DMS114 treated with DMSO at 0.1 percent for 48 hours (cell line): ENCODE results near the gene AP1M2.
A peak's percentile ranks its signal among the peaks of the same experiment; 100 is the strongest.
"Not testable (repeated sequence)": the region's sequence is repeated elsewhere in the genome, so short reads cannot be mapped to it uniquely, and the experiment has no call there.

Experiments used
- DNase-seq: peaks from one replicate; lab custom pipeline; 2025; ENCODE audit not compliant: unreplicated experiment; lab: John Stamatoyannopoulos, UW

AP1M2 gene

DNA sequence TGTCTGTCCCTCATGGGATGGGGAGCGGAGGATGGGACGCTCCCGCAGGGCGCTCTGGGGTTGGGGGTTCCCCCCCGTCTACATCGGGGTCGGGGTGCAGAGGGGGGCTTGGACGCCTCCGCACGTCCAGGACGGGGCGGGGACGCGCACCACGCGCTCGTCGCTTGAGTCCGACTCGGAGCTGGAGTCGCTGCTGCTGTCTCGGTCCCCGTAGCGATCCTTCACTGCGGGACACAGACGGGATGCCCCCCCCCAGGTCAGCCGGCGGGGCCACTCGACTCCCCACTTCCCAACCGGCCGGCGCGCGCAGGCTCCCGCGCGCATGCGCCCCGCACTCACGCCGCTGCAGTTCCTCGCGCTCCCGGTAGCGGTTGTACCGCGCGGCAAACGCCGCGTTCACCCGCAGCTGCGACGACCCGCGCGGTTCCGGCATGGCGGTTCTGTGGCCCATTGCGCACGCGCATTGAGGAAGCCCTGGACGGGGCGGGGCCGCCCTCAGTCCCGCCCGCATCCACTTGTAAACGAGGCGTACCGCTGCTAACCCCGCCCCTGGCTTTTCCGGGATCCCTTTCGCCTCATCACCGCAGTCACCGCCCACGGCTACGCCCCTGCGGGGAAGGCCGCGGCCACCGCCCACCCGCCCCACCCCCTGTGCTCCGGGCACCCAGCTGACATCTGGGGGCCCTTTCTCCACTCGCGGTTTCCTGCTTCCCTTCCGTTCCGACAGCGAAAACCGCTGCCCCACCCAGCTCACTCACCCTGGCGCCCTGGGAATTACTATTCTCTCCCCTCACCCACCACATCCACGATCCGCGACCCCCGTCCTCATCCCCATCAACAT lies 21.3 kb downstream of the AP1M2 start, which contains the start of gene KRI1:
TSS of gene KRI1 (minus strand) at position 444 of the 841 bp plus-strand sequence. CDS start at position 433, 11 bp downstream.
- DNase-seq, result peak; percentile 89

DNA sequence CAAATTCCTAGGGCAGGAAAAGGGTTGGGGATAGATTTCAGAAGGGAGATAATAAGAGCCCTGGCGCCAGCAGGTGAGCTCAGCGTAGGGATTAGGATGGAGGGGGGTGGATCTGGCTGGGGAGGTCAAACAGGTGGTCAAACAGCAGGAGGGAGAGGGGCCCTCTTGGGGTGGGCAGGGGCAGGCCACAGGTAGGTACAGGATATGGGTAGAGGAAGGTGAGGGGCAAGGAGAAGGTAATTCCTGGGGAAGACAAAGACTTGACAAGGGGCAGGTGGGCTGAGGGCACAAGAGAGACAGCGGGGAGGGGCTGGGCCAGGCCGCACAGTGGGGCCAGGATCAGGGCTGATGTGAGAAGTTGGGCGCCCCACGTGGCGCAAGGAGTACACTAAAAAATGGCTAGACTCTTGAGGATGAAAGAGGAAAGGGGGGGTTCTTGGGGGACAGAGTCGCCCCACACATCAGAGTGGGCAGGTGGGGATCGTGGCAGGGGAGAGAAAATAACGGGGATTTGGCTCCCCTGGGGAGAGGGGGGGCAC lies 22.0 kb downstream of the AP1M2 start:
- no peak for DNase-seq

DNA sequence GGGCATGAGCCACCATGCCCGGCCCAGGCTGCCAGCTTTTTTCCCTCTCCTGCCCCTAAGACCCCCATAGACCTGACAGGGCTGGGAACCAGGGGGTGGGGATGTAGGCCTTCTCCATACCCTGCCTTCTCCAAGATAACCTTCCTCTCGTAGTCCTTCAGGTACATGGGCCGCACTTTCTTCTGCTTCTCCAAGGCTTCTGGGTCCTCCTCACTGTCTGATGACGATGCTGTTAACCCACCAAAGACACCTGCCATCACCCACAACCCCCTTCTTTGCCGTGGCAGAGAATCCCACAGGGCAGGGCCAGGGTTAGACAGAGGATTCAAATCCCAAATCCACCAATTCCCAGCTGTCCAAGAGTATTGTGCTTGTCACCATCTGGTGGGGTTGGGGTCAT lies 24.5 kb downstream of the AP1M2 start:
- no peak for DNase-seq

DNA sequence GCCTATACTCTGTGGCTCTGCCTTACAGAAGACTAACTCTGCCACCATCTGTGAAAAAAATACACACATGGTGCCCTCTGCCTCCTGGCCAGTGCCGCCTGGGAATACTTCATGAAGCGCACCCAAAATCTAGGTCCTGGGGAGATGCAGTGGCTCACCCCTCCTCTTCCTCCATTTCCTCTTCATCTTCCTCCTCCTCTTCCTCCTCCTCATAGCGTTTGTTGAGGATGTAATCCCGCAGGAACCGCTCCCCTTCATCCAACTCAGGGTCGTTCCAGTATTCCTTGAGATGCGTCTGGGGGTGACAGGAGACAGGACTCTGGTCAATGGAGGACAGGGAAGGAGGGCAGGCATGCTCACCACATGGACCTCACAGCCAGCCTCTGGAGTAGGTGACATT lies 27.0 kb downstream of the AP1M2 start:
- DNase-seq, result no peak

DNA sequence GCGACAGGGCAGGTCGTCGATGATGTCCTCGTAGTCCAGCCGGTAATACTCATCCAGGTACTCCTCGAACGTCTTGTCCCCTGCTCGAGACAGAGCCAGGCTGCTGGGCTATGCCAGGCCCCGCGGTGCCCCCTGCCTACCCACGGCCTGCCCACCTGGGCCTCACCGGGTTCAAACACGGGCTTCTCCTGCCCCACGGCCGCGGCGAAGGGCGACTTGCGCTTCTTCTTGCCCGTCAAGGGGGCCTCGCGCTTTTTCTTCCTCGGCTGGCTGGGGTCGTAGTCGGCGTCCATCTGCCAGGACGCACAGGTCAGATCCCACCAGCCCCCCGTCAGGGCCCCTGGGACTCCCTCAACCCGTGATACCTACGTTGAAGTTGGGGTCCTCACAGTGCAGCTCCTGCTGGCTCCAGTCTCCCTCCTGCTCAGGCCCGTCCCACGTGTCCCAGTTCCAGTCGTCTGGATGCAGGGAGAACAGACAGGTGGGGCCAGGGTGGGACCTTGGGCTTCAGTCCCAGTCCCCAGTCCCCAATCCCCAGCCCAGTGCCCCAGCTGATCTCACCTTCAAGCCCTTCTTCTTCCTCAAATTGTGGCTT lies 29.4 kb downstream of the AP1M2 start:
- no peak for DNase-seq

DNA sequence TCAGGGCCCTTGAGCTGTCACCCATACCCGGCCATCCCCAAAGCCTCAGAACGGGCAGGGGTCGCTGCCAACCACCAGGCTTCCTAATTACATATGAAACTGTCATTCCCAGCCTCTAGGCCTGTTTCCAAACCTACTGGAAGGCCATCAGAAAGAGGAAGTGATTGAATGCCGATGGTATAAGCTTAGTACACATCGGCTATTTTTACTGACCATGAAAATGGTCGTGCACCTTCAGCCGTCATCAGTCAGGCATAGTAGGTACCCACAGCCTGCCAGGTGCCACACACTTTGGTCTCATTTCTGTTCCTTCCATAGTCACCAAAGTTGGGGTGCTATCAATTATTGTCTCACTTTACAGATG lies 31.5 kb downstream of the AP1M2 start:
- no peak for DNase-seq

DNA sequence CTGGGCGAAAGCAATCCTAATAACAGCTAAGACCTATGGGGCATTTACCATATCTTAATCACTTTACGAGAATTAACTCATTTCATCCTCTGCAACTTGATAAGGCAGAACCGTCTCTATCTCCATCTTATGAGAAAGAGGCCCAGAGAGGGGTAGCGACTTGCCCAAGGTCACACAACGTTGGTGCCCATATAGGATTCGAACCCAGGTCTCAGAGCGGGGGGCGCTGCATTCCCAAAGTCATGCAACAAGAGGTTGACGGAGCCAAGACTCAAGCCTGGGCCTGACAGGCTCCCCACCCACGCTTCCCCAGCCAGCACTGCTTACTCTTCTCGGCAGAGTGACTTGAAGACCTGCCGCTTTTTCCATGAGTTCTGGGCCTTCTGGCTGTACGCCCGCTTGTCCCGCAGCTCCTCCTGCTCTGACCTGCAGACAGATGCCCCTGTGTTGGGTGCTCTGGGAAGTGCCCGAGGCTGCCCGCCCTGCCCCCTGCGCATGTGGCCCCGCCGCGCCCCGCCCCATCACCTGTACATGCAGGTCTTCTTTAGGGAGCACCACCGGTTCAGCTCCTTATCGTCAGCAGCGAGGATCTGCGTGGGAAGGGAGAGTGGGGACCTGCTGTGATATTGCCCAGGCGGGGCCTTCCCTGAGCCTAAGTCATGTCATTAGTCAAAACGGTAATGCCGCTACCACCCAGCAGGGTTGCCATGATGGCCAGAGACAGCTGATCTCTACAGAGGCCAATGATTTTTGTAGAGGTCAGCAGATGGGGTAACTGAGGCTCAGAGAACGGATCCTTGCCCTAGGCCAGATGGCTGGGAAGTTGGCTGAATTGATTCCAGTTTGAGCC lies 32.1 kb downstream of the AP1M2 start:
- DNase-seq, result no peak

DNA sequence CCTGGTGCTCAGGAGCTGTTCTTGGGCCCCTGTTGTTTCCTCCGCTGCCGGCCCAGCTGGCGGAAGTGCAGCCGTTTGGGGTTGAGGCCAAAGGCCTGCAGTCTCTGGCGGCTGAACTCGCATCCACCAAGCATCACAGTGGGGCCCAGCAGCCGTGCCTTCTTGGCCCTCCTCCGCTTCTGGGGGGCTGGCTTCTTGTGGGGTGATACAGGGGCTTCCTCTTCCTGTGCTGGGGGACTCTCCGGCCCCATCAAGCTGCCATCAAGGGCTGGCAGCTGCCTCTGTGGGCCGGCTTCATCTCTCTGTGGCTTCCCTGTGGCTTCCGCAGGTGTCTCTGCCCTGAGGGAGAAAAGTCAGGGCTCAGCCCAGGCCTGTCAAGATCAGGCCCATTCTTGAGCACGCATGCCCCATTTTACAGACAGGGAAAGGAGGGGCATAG lies 33.1 kb downstream of the AP1M2 start:
- no peak for DNase-seq

DNA sequence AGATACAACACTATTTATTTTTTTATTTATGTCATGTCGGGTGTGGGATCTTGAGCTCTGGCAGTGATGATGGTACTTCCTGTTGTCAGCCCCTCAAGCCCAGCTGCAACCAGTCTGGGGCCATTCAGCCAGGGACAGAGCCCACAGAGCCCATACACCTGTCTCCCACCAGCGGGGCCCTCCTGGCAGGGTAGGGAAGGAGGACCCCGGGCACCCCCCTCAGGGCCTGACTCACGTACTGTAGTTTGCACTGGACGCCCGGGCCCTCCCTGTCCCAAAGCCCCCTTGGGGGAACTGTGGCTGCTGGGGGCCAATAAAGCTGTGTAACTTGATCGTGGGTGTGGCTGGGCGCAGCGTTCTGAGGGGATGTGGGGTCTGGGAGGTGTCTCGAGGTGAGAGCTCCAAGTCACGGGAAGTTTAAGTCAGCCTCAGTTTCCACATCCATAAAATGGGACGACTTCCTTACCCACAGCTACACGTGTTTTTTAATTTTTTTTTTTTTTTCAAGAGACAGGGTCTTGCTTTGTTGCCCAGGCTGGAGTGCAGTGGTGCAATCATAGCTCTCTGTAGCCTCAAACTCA lies 33.9 kb downstream of the AP1M2 start:
- no peak for DNase-seq

DNA sequence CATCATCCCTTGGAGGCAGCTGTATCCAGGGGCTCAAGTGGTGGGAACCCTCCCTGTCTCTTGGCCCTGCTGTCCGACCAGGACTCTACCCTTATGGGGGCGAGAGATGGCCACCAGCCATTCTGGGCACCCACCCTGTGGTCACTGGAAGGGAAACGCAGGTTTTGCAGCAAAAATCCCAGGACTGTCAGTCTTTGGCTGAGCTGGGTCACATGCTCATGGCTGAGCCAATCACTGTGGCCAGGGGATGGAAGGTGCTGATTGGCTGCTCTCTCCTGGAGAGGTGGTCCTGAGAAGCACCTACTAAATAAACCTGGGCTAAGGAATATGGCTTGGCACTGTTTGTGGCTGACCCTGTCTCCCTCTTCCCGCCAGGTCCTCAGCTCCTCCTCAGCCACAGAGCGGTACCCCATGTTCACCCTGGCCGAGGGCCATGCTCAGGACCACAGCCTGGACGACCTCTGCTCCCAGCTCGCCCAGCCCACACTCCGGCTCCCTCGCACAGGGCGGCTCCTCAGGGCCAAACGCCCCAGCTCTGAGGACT lies 34.5 kb downstream of the AP1M2 start:
- DNase-seq, result no peak

DNA sequence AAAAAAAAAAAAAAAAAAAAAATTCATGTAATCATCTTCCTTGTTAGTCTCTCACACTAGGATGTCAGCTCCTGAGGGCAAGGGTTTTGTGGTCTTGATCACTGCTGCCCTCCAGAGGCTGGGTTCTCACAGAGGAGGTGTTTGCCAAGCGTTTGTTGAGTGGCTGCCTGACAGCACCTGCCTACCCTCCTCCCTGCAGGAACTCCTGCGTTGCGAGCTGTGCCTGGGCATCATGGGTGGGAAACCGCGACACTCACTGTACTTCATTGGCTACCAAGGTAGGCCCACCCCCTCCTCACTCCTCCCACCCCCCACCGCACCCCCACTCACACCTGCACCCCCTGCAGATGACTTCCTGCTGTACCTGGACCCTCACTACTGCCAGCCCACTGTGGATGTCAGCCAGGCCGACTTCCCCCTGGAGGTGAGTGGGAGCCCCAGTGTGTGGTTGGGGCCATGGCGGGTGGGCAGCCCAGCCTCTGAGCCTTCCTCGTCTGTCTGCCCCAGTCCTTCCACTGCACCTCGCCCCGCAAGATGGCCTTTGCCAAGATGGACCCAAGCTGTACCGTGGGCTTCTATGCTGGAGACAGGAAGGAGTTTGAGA lies 35.3 kb downstream of the AP1M2 start:
- no peak for DNase-seq

DNA sequence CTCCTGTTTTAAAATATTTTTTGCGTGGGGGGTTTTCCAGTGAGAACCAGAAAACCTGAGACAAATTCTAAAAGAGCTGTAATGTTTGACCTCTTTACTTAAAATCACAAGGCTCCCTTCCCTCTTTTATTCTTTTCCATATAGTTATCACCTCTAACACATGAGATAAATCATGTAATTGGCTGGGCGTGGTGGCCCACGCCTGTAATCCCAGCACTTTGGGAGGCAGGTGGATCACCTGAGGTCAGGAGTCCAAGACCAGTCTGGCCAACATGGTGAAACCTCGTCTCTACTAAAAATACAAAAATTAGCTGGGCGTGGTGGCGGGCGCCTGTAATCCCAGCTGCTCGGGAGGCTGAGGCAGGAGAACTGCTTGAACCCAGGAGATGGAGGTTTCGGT lies 36.1 kb downstream of the AP1M2 start:
- DNase-seq, result not testable (repeated sequence)

DNA sequence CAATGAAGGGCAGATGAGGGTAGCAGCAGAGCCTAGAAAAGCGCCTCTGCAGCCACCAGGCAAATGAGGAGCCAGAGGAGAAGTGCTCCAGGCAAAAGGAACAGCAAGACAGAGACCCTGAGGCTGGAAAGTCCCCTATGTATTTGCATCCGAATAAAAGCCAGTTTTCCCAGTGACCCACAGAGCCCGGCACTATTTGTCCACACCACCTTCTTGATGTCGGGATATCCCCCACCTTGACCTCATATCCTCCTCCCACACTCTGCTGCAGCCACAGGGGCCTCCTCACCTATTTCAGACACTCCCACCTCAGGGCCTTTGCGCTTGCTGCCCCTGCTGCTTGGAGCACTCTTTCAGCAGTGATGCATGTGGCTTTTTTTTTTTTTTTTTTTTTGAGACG lies 36.8 kb downstream of the AP1M2 start:
- DNase-seq, result no peak

DNA sequence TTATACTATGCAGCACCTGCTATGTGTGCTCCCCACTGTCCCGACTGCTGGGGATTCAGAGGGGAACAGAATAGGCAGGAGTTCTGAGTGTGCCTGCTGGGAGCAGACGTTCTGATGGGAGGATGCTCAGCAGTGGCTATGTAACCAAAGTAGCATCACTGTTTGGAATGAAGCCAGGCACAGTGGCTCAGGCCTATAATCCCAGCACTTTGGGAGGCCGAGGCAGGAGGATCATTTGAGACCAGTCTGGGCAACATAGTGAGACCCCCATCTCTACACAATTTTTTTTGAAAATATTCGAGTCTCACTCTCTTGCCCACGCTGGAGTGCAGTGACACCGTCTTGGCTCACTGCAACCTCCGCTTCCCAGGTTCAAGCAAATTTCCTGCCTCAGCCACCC lies 37.4 kb downstream of the AP1M2 start:
- DNase-seq, result no peak

DNA sequence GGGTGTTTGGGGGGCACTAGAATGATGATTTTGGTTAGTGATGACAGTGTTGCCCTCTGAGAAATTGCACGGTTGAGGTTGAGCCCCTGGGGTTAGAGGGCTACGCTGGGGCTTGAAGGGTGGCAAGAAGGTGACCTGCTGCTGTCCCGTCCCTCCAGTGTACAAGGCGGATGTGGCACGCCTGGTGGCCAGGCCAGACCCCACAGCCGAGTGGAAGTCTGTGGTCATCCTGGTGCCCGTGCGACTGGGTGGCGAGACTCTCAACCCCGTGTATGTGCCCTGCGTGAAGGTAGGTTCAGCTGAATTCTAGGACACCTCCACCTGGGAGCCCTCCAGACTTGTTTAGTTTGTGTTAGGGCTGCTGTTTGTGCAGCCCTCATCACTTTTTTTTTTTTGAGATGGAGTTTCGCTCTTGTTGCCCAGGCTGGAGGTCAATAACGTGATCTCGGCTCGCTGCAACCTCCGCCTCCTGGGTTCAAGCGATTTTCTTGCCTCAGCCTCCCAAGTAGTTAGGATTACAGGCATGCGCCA lies 38.3 kb downstream of the AP1M2 start:
- DNase-seq, result no peak

DNA sequence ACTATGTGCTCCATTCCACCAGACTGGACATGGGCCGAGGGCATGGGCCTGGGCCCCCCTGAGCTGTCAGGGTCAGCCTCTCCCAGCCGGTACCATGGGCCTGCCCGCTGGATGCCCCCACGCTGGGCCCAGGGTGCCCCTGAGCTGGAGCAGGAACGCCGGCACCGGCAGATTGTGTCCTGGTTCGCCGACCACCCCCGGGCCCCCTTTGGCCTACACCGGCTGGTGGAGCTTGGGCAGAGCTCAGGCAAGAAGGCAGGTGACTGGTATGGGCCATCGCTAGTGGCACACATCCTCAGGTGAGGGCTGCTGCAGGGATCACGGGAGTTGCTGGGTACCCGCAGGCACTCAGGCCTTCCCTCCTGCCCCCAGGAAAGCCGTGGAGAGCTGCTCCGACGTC lies 40.3 kb downstream of the AP1M2 start:
- no peak for DNase-seq

DNA sequence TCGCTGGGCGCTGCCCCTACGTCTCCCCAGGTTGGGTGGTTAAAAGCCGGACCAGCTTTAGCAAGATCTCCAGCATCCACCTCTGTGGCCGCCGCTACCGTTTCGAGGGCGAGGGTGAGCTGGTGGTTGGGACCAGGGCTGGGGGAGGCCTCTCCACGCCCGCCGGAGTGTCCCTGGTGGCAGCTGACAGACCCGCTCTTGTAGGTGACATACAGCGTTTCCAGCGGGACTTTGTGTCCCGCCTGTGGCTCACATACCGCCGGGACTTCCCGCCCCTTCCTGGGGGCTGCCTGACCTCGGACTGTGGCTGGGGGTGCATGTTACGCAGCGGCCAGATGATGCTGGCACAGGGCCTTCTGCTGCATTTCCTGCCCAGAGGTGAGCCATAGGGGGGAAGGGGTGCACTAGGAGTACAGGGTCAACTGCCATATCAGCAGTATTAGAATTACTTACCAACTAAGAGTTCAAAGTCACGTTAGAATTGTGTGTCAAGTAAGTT lies 42.3 kb downstream of the AP1M2 start:
- DNase-seq, result no peak

DNA sequence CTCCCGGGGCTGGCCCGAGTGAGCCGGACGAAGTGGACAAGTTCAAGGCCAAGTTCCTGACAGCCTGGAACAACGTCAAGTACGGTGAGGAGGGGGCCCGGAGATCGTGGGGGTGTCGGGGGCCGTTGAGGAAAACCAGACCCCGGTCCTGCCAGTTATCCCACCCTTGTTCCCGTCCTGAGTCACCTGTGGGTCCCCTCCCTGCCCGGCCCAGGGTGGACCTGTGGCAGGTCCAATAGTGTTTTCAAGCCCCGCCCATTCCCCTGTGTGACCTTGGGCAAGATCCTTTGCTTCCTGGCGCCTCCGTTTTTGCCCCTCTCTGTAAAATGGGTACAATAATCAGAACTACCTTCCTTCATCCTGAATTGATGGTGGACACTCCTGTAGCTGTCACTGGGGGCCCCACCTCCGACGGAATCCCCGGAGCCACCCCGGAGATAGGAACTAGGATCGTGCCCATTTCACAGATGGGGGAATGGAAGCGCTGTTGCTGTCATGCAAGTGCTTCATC lies 42.8 kb downstream of the AP1M2 start:
- no peak for DNase-seq

DNA sequence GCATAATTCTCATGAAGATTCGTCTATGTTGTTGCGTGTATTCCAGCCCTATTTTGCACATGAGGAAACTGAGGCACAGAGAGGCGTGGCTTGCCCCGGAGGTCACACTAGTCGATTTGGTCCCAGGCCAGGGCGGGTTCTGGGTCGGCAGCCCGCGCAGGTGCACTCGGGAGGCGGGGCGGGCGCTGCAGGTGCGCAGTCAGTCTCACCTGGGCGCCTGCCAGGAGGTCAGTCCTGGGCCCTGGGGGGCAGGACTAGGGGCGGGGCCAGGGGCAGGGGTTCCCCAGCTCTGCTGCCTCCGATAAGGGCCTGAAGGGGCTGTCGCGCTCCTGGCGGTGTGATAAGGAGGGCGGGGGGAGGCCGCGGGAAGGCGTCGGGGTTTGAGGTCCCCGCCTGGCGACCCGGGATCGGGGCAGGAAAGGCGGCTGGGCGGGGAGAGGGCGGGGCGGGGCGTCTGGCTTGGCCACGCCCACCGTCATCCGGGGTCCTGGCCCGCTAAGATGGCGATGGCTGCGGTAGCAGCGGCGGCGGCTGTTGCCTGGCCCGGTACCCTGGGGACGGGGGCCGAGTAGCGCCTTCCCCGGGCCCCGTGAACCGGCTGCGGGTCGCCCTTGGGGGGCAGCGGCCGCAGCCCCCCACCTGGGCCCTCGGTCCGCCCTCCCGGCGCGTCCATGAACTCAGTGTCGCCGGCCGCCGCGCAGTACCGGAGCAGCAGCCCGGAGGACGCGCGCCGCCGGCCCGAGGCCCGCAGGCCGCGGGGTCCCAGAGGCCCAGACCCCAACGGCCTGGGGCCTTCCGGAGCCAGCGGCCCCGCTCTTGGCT lies 43.5 kb downstream of the AP1M2 start, which contains the start of gene ATG4D:
TSS of gene ATG4D (plus strand) at position 485 of the 822 bp plus-strand sequence. CDS start at position 672, 187 bp downstream.
- DNase-seq, result no peak
